HCT116 (cell line): ENCODE measurements around the gene SLCO2B1. TPM values are rescaled to one million over a fixed set of nuclear protein-coding genes. Genes with fewer than 3 reads are reported as not detected.

Experiments
- ATAC-seq: fragments of 200-7000 bp; cut with Tn5 transposase; 2 replicates; pipeline ENCODE4 v1.9.1; 2020; ENCODE audit warnings: mild to moderate bottlenecking, moderate library complexity
- BruUV-seq: library from RNA; stranded (reverse); fragments of 400-500 nt; replicated peaks from 2 replicates; lab custom pipeline; 2021; lab: Mats Ljungman, UMichigan
- CTCF ChIA-PET: fragments of 300-600 bp; sonication (Branson Sonifier 250); formaldehyde crosslinking; loops from one replicate; lab custom pipeline; 2021; ENCODE audit warnings: antibody characterized with exemption; lab: Charles Lee
- POLR2A ChIA-PET: fragments of 300-600, 350-600 bp; sonication (Branson Sonifier 250); formaldehyde crosslinking; loops from one replicate; lab custom pipeline; 2021; ENCODE audit warnings: antibody characterized with exemption; lab: Charles Lee
- RAD21 ChIA-PET, 2 experiments: fragments of 300-600 bp; sonication (Branson Sonifier 250); formaldehyde crosslinking; loops; one replicate each; lab custom pipeline; 2023; ENCODE audit warnings: low total read pairs in 2 of 2; ENCODE audit not compliant: uncharacterized antibody in 2 of 2, unreplicated experiment in 2 of 2, low non-redundant PET in 1 of 2; lab: Charles Lee
- DNase-seq: peaks from one replicate; pipeline ENCODE4 v3.0.0-alpha.2; 2010; ENCODE audit warnings: low read depth, low spot score
- H2AFZ ChIP-seq: fragments of 200-600 bp; shearing (Covaris generic), sonication (generic); 2 replicates; pipeline ENCODE4 v1.6.1; 2017; ENCODE audit warnings: low read depth, mixed run types, mixed read lengths, antibody characterized with exemption, low read length; ENCODE audit not compliant: poor library complexity, severe bottlenecking
- H3K27ac ChIP-seq: 2 replicates; pipeline ENCODE4 v1.5.1; 2012; ENCODE audit warnings: low read depth, low read length
- H3K27me3 ChIP-seq: fragments of 200-600 bp; sonication (generic); 2 replicates; pipeline ENCODE4 v1.6.1; 2016; ENCODE audit warnings: mixed run types, low read length, mixed read lengths; ENCODE audit not compliant: insufficient read depth
- H3K36me3 ChIP-seq, 2 experiments: fragments of 200-500 bp in 1 of 2; fragments of 200-600 bp in 1 of 2; sonication (Bioruptor generic) in 1 of 2; sonication (generic) in 1 of 2; 2 replicates each; pipeline versions ENCODE4 v1.5.1 to v1.6.1; 2014 to 2016; ENCODE audit warnings: low read length in 2 of 2, inconsistent platforms in 1 of 2, mixed read lengths in 1 of 2, mixed run types in 1 of 2; ENCODE audit not compliant: insufficient read depth in 2 of 2, control insufficient read depth in 1 of 2
- H3K4me1 ChIP-seq, 2 experiments: fragments of 200-600 bp in 1 of 2; sonication (generic) in 1 of 2; 2 replicates each; pipeline versions ENCODE4 v1.5.1 to v1.6.1; 2012 to 2017; ENCODE audit warnings: low read length in 2 of 2, inconsistent platforms in 1 of 2, mild to moderate bottlenecking in 1 of 2, mixed read lengths in 1 of 2, mixed run types in 1 of 2, moderate library complexity in 1 of 2; ENCODE audit not compliant: insufficient read depth in 2 of 2, control insufficient read depth in 1 of 2
- H3K4me2 ChIP-seq: fragments of 200-600 bp; sonication (generic); 2 replicates; pipeline ENCODE4 v1.6.1; 2017; ENCODE audit warnings: mixed run types, low read length, mixed read lengths
- H3K4me3 ChIP-seq, 2 experiments: fragments of 200-600 bp in 1 of 2; sonication (generic) in 1 of 2; replicated peaks in 1 of 2; 2 replicates each; pipeline ENCODE4 v1.5.1; 2011 to 2016; ENCODE audit warnings: low read length in 2 of 2, control low read depth in 1 of 2, low read depth in 1 of 2, mild to moderate bottlenecking in 1 of 2, mixed read lengths in 1 of 2, mixed run types in 1 of 2
- H3K79me2 ChIP-seq: fragments of 200-600 bp; sonication (generic); 2 replicates; pipeline ENCODE4 v1.6.1; 2017; ENCODE audit warnings: mild to moderate bottlenecking, mixed run types, low read length, moderate library complexity, mixed read lengths; ENCODE audit not compliant: insufficient read depth
- H3K9ac ChIP-seq: fragments of 200-600 bp; sonication (generic); 2 replicates; pipeline ENCODE4 v1.6.1; 2016; ENCODE audit warnings: low read length, mixed read lengths
- H3K9me2 ChIP-seq: fragments of 200-600 bp; sonication (generic), shearing (Covaris generic); 2 replicates; pipeline ENCODE4 v1.6.1; 2017; ENCODE audit warnings: mixed run types, mild to moderate bottlenecking, moderate library complexity; ENCODE audit not compliant: insufficient read depth
- H3K9me3 ChIP-seq, 2 experiments: fragments of 200-500 bp in 1 of 2; fragments of 200-600 bp in 1 of 2; sonication (Bioruptor generic) in 1 of 2; sonication (generic) in 1 of 2; 2 replicates each; pipeline ENCODE4 v1.6.1; 2014 to 2017; ENCODE audit warnings: low read length in 2 of 2, mixed read lengths in 2 of 2, inconsistent platforms in 1 of 2, low read depth in 1 of 2, mild to moderate bottlenecking in 1 of 2, mixed run types in 1 of 2, moderate library complexity in 1 of 2; ENCODE audit not compliant: control insufficient read depth in 1 of 2, insufficient read depth in 1 of 2
- H4K20me1 ChIP-seq: fragments of 200-600 bp; sonication (generic), shearing (Covaris generic); 2 replicates; pipeline ENCODE4 v1.6.1; 2017; ENCODE audit warnings: mixed run types, mild to moderate bottlenecking, moderate library complexity; ENCODE audit not compliant: insufficient read depth
- ATF3 ChIP-seq: IDR thresholded peaks from 2 replicates; pipeline ENCODE4 v1.6.1; 2012
- ELF1 ChIP-seq: IDR thresholded peaks from 2 replicates; pipeline ENCODE4 v1.6.1; 2012; ENCODE audit warnings: low read depth, borderline replicate concordance
- EZH2phosphoT487 ChIP-seq: fragments of 200-600 bp; IDR thresholded peaks from 2 replicates; pipeline ENCODE4 v1.6.1; 2018; ENCODE audit warnings: antibody characterized with exemption, borderline replicate concordance
- FOSL1 ChIP-seq: IDR thresholded peaks from 2 replicates; pipeline ENCODE4 v1.6.1; 2012; ENCODE audit warnings: low read depth
- JUND ChIP-seq: IDR thresholded peaks from 2 replicates; pipeline ENCODE4 v1.6.1; 2012
- MAX ChIP-seq: IDR thresholded peaks from 2 replicates; pipeline ENCODE4 v1.6.1; 2012
- POLR2A ChIP-seq: IDR thresholded peaks from 2 replicates; pipeline ENCODE4 v1.7.0; 2011; ENCODE audit warnings: borderline replicate concordance; ENCODE audit not compliant: insufficient read depth, insufficient read length; ENCODE audit errors: extremely low read depth
- RAD21 ChIP-seq: IDR thresholded peaks from 2 replicates; pipeline ENCODE4 v1.6.1; 2012; ENCODE audit warnings: low read depth, mild to moderate bottlenecking
- REST ChIP-seq: IDR thresholded peaks from 2 replicates; pipeline ENCODE4 v1.6.1; 2012; ENCODE audit warnings: low read depth
- SIN3A ChIP-seq: IDR thresholded peaks from 2 replicates; pipeline ENCODE4 v1.6.1; 2012; ENCODE audit warnings: low read depth
- SP1 ChIP-seq: IDR thresholded peaks from 2 replicates; pipeline ENCODE4 v1.6.1; 2012; ENCODE audit warnings: low read depth
- SRF ChIP-seq: IDR thresholded peaks from 2 replicates; pipeline ENCODE4 v1.6.1; 2012; ENCODE audit warnings: low read depth
- ZBTB33 ChIP-seq: IDR thresholded peaks from 2 replicates; pipeline ENCODE4 v1.6.1; 2011; ENCODE audit warnings: mild to moderate bottlenecking, low read length, moderate library complexity; ENCODE audit not compliant: insufficient replicate concordance; ENCODE audit errors: extremely low read depth
- ZFX ChIP-seq: fragments of 450-650 bp; IDR thresholded peaks from 2 replicates; pipeline ENCODE4 v1.6.1; 2017
- intact Hi-C: fragments of 100-400 bp; cut with micrococcal nuclease; formaldehyde crosslinking; loops from 2 replicates; pipeline ENCODE4 v1.10.0; 2022
- total RNA-seq: library from RNA; stranded (reverse); gene quantifications from one replicate; pipeline ENCODE4 v1.2.1, GENCODE V29; 2021; ENCODE audit not compliant: unreplicated experiment

The SLCO2B1 gene
- total RNA-seq, 1 experiment from 2014 or later = 0.81 TPM

DNA sequence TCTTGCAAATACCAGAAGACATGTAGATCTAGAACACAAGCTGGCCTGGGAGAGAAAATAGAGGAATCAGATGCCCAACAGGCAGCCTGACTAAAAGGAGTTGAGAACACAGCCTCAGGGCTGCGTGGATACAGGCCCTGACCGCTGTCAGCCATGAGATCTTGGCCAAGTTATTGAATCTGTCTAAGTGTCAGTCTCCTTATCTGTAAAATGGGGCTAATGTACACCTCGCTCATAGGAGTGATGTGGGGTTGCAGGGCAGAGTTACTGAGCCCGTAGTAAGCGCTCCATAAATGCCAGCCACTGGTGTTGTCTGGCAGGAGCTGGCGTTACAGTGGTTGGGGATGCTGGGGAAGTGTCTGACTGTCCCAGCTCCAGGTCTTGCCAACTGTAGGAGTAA is 51.3 kb downstream of the SLCO2B1 start (continued):
- TF ChIP-seq EZH2phosphoT487 = no peak
- no peak for TF ChIP-seq REST
- TF ChIP-seq ATF3 = no peak
- TF ChIP-seq POLR2A = no peak
- no peak for TF ChIP-seq SP1
- no peak for TF ChIP-seq RAD21
- no peak for TF ChIP-seq FOSL1
- TF ChIP-seq SIN3A = no peak

DNA sequence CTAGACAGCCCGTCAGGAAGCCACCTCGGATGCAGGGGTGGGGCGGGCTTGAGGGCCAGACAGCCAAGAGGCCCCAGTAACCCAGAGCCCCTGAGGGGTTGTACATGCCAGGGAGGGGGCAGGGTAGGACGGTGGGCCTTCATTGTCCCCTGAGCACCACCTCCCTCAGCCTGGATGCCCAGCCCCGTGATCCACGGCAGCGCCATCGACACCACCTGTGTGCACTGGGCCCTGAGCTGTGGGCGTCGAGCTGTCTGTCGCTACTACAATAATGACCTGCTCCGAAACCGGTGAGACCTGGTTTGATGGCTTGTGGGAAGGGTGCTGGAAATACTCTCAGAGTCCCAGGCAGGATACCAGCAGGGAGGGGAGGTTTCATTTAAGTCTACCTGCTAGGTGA is 52.2 kb downstream of the SLCO2B1 start:
- Histone ChIP-seq H4K20me1 (no peaks in the 10 kb centered on the region), H3K9me3 (no peaks in the 10 kb centered on the region), H2AFZ (no peak overlapping the region), H3K9ac (no peak overlapping the region), H3K27ac (no peak overlapping the region), H3K79me2 (no peaks in the 10 kb centered on the region), H3K4me3 (no peak overlapping the region), H3K27me3 (peaks cover 12% of the 10 kb centered on the region), H3K4me2 (no peak overlapping the region), H3K4me1 (no peaks in the 10 kb centered on the region), H3K9me2 (no peaks in the 10 kb centered on the region), H3K36me3 (no peaks in the 10 kb centered on the region)
- intact Hi-C loops = no loop called here
- POLR2A ChIA-PET = no interaction called here
- no peak for DNase-seq
- no TSS peak for BruUV-seq
- CTCF ChIA-PET = interaction anchor here (0.6 to 4.2 kb wide), 5 partner anchors 45 to 488 kb away, joined by 3 to 255 read pairs (median 21); no protein-coding TSS in a partner anchor
- RAD21 ChIA-PET = interaction anchor here in 1 of 2 experiments (1.3 kb wide), 1 partner anchor 58 kb away, joined by 6 read pairs; no protein-coding TSS in a partner anchor
- no peak for ATAC-seq
- TF ChIP-seq POLR2A (no peak), ZBTB33 (no peak), ELF1 (no peak), MAX (no peak), ATF3 (no peak), JUND (no peak), RAD21 (no peak), ZFX (no peak), SRF (no peak)
